HEK293 (cell line): ENCODE data around the gene VCL.
"Not testable (repeated sequence)": the region's sequence is repeated elsewhere in the genome, so short reads cannot be mapped to it uniquely, and the experiment has no call there.

ENCODE experiments used
- BCL11A ChIP-seq: fragments of 450-650 bp; formaldehyde crosslinking; IDR thresholded peaks from 2 replicates; pipeline ENCODE4 v1.5.1; 2016; ENCODE audit warnings: low read depth, missing biosample characterization, missing genetic modification characterization
- CTCF ChIP-seq: fragments of 450-650 bp; formaldehyde crosslinking; IDR thresholded peaks from 2 replicates; pipeline ENCODE4 v1.5.1; 2016; ENCODE audit warnings: missing biosample characterization, missing genetic modification characterization
- PRDM1 ChIP-seq: fragments of 450-650 bp; formaldehyde crosslinking; IDR thresholded peaks from 2 replicates; pipeline ENCODE4; 2016; ENCODE audit warnings: missing biosample characterization, missing genetic modification characterization
- ZBTB17 ChIP-seq: fragments of 450-650 bp; formaldehyde crosslinking; IDR thresholded peaks from 2 replicates; pipeline ENCODE4 v1.5.1; 2016; ENCODE audit warnings: missing biosample characterization, missing genetic modification characterization
- ZNF211 ChIP-seq: fragments of 450-650 bp; formaldehyde crosslinking; IDR thresholded peaks from 2 replicates; pipeline ENCODE4 v1.5.1; 2016; ENCODE audit warnings: low read depth, missing biosample characterization, missing genetic modification characterization
- ZNF324 ChIP-seq: fragments of 450-650 bp; formaldehyde crosslinking; IDR thresholded peaks from 2 replicates; pipeline ENCODE4 v1.5.1; 2016; ENCODE audit warnings: missing biosample characterization, missing genetic modification characterization
- ZNF362 ChIP-seq: fragments of 450-650 bp; formaldehyde crosslinking; IDR thresholded peaks from 2 replicates; pipeline ENCODE4 v1.5.1; 2016; ENCODE audit warnings: missing biosample characterization, missing genetic modification characterization
- ZNF37A ChIP-seq: fragments of 450-650 bp; IDR thresholded peaks from 2 replicates; pipeline ENCODE4 v1.5.1; 2018; ENCODE audit warnings: missing biosample characterization, missing genetic modification characterization
- ZNF585B ChIP-seq: fragments of 450-650 bp; formaldehyde crosslinking; IDR thresholded peaks from 2 replicates; pipeline ENCODE4 v1.5.1; 2016; ENCODE audit warnings: missing biosample characterization, missing genetic modification characterization
- ZNF830 ChIP-seq: fragments of 450-650 bp; IDR thresholded peaks from 2 replicates; pipeline ENCODE4 v1.5.0; 2018; ENCODE audit warnings: missing biosample characterization, missing genetic modification characterization, low read depth, mild to moderate bottlenecking, moderate library complexity
- ZSCAN30 ChIP-seq: fragments of 450-650 bp; IDR thresholded peaks from 2 replicates; pipeline ENCODE4 v1.5.1; 2018; ENCODE audit warnings: missing biosample characterization, mild to moderate bottlenecking, missing genetic modification characterization, moderate library complexity
- TF ChIP-seq, protein P1 (sequence below): fragments of 450-650 bp; formaldehyde crosslinking; IDR thresholded peaks from 2 replicates; pipeline ENCODE4 v1.5.0; 2017; ENCODE audit warnings: missing biosample characterization, missing genetic modification characterization, borderline replicate concordance
- TF ChIP-seq, protein P2 (sequence below): fragments of 450-650 bp; formaldehyde crosslinking; IDR thresholded peaks from 2 replicates; pipeline ENCODE4 v1.5.1; 2016; ENCODE audit warnings: missing biosample characterization, missing genetic modification characterization

DNA sequence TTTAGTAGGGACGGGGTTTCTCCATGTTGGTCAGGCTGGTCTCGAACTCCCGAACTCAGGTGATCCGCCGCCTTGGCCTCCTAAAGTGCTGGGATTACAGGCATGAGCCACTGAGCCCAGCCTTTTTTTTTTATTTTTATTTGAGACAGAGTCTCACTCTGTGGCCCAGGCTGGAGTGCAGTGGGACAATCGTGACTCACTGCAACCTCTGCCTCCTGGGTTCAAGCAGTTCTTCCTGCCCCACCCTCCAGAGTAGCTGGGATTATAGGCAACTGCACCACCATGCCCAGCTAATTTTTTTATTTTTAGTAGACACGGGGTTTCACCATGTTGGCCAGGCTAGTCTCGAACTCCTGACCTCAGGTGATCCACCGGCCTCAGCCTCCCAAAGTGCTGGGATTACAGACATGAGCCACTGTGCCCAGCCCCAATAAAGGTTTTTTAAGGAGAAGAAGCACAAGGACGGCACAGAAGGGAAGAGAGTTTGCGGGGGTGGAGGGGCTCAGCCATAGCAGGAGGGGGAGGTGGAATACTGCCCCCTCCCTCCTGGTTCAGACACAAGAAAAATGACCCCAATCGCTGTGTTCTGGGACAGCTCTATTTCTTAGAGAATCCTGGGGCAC is 32.5 kb upstream of the VCL start:
- not testable (repeated sequence) for TF ChIP-seq CTCF (tag by site-specific recombination); ZSCAN30; ZNF37A; PRDM1; ZNF324 (tag by site-specific recombination); ZNF830 (tag by site-specific recombination); ZNF211; BCL11A (tag by site-specific recombination); ZNF585B (tag by site-specific recombination); ZNF362 (tag by site-specific recombination); ZBTB17 (tag by site-specific recombination)
- TF ChIP-seq, protein P1, sequence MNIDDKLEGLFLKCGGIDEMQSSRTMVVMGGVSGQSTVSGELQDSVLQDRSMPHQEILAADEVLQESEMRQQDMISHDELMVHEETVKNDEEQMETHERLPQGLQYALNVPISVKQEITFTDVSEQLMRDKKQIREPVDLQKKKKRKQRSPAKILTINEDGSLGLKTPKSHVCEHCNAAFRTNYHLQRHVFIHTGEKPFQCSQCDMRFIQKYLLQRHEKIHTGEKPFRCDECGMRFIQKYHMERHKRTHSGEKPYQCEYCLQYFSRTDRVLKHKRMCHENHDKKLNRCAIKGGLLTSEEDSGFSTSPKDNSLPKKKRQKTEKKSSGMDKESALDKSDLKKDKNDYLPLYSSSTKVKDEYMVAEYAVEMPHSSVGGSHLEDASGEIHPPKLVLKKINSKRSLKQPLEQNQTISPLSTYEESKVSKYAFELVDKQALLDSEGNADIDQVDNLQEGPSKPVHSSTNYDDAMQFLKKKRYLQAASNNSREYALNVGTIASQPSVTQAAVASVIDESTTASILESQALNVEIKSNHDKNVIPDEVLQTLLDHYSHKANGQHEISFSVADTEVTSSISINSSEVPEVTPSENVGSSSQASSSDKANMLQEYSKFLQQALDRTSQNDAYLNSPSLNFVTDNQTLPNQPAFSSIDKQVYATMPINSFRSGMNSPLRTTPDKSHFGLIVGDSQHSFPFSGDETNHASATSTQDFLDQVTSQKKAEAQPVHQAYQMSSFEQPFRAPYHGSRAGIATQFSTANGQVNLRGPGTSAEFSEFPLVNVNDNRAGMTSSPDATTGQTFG (tag by site-specific recombination), result not testable (repeated sequence)
- TF ChIP-seq, protein P2, sequence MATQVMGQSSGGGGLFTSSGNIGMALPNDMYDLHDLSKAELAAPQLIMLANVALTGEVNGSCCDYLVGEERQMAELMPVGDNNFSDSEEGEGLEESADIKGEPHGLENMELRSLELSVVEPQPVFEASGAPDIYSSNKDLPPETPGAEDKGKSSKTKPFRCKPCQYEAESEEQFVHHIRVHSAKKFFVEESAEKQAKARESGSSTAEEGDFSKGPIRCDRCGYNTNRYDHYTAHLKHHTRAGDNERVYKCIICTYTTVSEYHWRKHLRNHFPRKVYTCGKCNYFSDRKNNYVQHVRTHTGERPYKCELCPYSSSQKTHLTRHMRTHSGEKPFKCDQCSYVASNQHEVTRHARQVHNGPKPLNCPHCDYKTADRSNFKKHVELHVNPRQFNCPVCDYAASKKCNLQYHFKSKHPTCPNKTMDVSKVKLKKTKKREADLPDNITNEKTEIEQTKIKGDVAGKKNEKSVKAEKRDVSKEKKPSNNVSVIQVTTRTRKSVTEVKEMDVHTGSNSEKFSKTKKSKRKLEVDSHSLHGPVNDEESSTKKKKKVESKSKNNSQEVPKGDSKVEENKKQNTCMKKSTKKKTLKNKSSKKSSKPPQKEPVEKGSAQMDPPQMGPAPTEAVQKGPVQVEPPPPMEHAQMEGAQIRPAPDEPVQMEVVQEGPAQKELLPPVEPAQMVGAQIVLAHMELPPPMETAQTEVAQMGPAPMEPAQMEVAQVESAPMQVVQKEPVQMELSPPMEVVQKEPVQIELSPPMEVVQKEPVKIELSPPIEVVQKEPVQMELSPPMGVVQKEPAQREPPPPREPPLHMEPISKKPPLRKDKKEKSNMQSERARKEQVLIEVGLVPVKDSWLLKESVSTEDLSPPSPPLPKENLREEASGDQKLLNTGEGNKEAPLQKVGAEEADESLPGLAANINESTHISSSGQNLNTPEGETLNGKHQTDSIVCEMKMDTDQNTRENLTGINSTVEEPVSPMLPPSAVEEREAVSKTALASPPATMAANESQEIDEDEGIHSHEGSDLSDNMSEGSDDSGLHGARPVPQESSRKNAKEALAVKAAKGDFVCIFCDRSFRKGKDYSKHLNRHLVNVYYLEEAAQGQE (tag by site-specific recombination), result not testable (repeated sequence)
